ENCODE data around the gene GAREM1. TPM values are rescaled to one million over a fixed set of nuclear protein-coding genes. Genes with fewer than 3 reads are reported as not detected.

The GAREM1 gene
- total and polyA plus RNA-seq, 4 donors = 1.5 to 7.5 (median 2.0) TPM

DNA sequence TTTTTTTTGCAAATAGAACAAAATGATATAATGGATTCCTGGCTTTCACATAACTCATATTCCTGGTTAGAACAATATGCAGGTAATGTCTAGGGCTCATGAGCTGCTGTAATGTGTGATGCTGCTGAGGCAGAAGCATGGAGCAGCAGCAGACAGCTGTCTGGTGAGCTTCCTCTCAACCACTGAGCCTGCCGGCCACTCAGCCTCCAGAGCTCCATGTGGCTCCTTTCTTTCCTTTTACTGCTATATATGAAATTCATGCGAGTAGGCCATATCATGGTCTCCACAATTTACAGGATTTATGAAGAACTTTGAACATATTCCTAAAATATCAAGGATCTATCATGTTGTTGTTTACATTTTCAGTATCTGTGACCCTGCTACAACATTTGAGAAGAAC, 159.9 kb downstream of the GAREM1 start:
- TF ChIP-seq, protein P1, sequence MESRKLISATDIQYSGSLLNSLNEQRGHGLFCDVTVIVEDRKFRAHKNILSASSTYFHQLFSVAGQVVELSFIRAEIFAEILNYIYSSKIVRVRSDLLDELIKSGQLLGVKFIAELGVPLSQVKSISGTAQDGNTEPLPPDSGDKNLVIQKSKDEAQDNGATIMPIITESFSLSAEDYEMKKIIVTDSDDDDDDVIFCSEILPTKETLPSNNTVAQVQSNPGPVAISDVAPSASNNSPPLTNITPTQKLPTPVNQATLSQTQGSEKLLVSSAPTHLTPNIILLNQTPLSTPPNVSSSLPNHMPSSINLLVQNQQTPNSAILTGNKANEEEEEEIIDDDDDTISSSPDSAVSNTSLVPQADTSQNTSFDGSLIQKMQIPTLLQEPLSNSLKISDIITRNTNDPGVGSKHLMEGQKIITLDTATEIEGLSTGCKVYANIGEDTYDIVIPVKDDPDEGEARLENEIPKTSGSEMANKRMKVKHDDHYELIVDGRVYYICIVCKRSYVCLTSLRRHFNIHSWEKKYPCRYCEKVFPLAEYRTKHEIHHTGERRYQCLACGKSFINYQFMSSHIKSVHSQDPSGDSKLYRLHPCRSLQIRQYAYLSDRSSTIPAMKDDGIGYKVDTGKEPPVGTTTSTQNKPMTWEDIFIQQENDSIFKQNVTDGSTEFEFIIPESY (IDR thresholded peaks at IDR 0.05) = no peak
- TF ChIP-seq NR2F2 (IDR thresholded peaks at IDR 0.05) = no peak
- H3K27ac ChIP-seq (ENCODE audit: low read depth in 1 of 2, low read length in 2 of 2) = no peak overlapping the region
- DNase-seq (ENCODE audit: low spot score) = no peak
- no peaks in the 10 kb centered on the region for H3K27me3 ChIP-seq (ENCODE audit: control insufficient read depth in 4 of 4, insufficient read depth in 4 of 4, low read length in 3 of 4)
- H3K4me3 ChIP-seq (ENCODE audit: low read depth in 1 of 3, low read length in 3 of 3) = no peak overlapping the region
- H3K9ac ChIP-seq (ENCODE audit: low read depth in 1 of 2, low read length in 2 of 2) = no peak overlapping the region
- H3K4me1 ChIP-seq (ENCODE audit: control insufficient read depth in 4 of 4, insufficient read depth in 4 of 4, low read length in 3 of 4) = no peaks in the 10 kb centered on the region
- H3K9me3 ChIP-seq (ENCODE audit: control insufficient read depth in 4 of 4, low read length in 3 of 4) = no peaks in the 10 kb centered on the region
- H3K36me3 ChIP-seq (ENCODE audit: control insufficient read depth in 4 of 4, insufficient read depth in 3 of 4, low read depth in 1 of 4, low read length in 3 of 4) = no peaks in the 10 kb centered on the region
- WGBS = 87% methylated on average over 2 of the region's 2 CpGs

DNA sequence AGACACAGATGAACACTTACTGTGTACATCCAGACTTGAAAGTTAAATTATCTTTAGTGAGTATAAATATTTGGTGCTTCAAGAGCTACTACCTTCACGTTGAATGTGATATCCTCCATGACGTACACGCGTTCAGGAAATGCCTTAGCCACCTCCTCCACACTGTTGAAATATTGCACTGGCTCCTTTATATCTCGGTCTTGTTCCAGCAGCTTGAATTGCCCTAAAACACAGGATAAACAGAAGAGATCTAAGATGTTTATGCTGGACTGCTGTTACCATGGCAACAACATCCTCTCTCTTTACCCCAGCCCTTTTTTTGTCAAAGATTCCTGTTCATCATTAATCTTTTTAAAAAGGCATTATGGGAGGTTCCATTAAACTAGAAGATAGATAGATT, 160.6 kb downstream of the GAREM1 start:
- Histone ChIP-seq H3K36me3 (ENCODE audit: control insufficient read depth in 4 of 4, insufficient read depth in 3 of 4, low read depth in 1 of 4, low read length in 3 of 4) (no peaks in the 10 kb centered on the region), H3K27ac (ENCODE audit: low read depth in 1 of 2, low read length in 2 of 2) (no peak overlapping the region), H3K9ac (ENCODE audit: low read depth in 1 of 2, low read length in 2 of 2) (no peak overlapping the region), H3K27me3 (ENCODE audit: control insufficient read depth in 4 of 4, insufficient read depth in 4 of 4, low read length in 3 of 4) (no peaks in the 10 kb centered on the region), H3K4me3 (ENCODE audit: low read depth in 1 of 3, low read length in 3 of 3) (no peak overlapping the region), H3K9me3 (ENCODE audit: control insufficient read depth in 4 of 4, low read length in 3 of 4) (no peaks in the 10 kb centered on the region), H3K4me1 (ENCODE audit: control insufficient read depth in 4 of 4, insufficient read depth in 4 of 4, low read length in 3 of 4) (no peaks in the 10 kb centered on the region)
- DNase-seq (ENCODE audit: low spot score) = no peak
- no peak for TF ChIP-seq RAD21 (IDR thresholded peaks at IDR 0.05)
- TF ChIP-seq, protein P2, sequence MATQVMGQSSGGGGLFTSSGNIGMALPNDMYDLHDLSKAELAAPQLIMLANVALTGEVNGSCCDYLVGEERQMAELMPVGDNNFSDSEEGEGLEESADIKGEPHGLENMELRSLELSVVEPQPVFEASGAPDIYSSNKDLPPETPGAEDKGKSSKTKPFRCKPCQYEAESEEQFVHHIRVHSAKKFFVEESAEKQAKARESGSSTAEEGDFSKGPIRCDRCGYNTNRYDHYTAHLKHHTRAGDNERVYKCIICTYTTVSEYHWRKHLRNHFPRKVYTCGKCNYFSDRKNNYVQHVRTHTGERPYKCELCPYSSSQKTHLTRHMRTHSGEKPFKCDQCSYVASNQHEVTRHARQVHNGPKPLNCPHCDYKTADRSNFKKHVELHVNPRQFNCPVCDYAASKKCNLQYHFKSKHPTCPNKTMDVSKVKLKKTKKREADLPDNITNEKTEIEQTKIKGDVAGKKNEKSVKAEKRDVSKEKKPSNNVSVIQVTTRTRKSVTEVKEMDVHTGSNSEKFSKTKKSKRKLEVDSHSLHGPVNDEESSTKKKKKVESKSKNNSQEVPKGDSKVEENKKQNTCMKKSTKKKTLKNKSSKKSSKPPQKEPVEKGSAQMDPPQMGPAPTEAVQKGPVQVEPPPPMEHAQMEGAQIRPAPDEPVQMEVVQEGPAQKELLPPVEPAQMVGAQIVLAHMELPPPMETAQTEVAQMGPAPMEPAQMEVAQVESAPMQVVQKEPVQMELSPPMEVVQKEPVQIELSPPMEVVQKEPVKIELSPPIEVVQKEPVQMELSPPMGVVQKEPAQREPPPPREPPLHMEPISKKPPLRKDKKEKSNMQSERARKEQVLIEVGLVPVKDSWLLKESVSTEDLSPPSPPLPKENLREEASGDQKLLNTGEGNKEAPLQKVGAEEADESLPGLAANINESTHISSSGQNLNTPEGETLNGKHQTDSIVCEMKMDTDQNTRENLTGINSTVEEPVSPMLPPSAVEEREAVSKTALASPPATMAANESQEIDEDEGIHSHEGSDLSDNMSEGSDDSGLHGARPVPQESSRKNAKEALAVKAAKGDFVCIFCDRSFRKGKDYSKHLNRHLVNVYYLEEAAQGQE (IDR thresholded peaks at IDR 0.05) = peak; percentile 33
- 78% methylated on average over 5 of the region's 5 CpGs for WGBS

DNA sequence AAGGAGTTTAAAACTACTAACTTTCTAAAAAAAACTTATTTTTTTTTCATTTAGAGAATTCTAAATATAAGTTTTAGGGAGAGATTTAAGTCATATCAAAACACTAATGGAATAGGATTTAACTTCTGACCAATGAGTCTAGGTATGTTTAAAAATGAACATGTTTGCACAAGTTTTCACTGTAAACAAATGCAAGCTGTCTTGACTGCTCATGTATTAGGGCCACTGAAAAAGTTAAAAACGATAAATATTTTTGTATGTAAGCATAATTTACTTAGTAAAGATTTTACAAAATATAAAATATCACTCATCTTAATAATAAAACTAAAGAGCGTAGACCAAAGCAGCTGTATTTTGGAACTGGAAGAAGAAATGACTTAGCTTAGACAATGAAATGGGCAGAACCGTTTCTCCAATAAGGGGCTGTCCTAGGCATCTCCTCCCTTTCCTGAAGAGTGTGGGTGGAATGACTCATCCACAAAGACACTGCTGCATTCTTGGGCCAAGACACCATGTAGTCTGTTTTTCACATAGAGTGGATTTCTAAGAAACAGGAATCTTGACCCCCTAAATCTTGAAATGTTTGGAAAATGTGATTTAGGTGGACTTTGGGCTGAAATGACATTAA, 162.1 kb downstream of the GAREM1 start:
- no peak for TF ChIP-seq RAD21 (IDR thresholded peaks at IDR 0.05)
- TF ChIP-seq RXRA (IDR thresholded peaks at IDR 0.05) = no peak
- no peak for TF ChIP-seq GABPA (IDR thresholded peaks at IDR 0.05 in 1 of 2, conservative IDR thresholded peaks at IDR 0.05 in 1 of 2)
- no peak for TF ChIP-seq FOXA2 (IDR thresholded peaks at IDR 0.05)
- TF ChIP-seq HNF4A (conservative IDR thresholded peaks at IDR 0.05) = no peak
- TF ChIP-seq, protein P3, sequence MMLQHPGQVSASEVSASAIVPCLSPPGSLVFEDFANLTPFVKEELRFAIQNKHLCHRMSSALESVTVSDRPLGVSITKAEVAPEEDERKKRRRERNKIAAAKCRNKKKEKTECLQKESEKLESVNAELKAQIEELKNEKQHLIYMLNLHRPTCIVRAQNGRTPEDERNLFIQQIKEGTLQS (IDR thresholded peaks at IDR 0.05) = no peak
- TF ChIP-seq, protein P4, sequence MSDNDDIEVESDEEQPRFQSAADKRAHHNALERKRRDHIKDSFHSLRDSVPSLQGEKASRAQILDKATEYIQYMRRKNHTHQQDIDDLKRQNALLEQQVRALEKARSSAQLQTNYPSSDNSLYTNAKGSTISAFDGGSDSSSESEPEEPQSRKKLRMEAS (IDR thresholded peaks at IDR 0.05) = no peak
- H3K36me3 ChIP-seq (ENCODE audit: control insufficient read depth in 4 of 4, insufficient read depth in 3 of 4, low read depth in 1 of 4, low read length in 3 of 4) = no peaks in the 10 kb centered on the region
- no peaks in the 10 kb centered on the region for H3K9me3 ChIP-seq (ENCODE audit: control insufficient read depth in 4 of 4, low read length in 3 of 4)
- H3K4me1 ChIP-seq (ENCODE audit: control insufficient read depth in 4 of 4, insufficient read depth in 4 of 4, low read length in 3 of 4) = no peaks in the 10 kb centered on the region
- H3K4me3 ChIP-seq (ENCODE audit: low read depth in 1 of 3, low read length in 3 of 3) = no peak overlapping the region
- H3K27me3 ChIP-seq (ENCODE audit: control insufficient read depth in 4 of 4, insufficient read depth in 4 of 4, low read length in 3 of 4) = no peaks in the 10 kb centered on the region
- no peak overlapping the region for H3K9ac ChIP-seq (ENCODE audit: low read depth in 1 of 2, low read length in 2 of 2)
- WGBS = 84% methylated on average over 3 of the region's 3 CpGs
- DNase-seq (ENCODE audit: low spot score) = no peak
- no peak overlapping the region for H3K27ac ChIP-seq (ENCODE audit: low read depth in 1 of 2, low read length in 2 of 2)
